ENCODE results near the gene HLA-DQB2.
A peak's percentile ranks its signal among the peaks of the same experiment; 100 is the strongest.

- TF ChIP-seq CTCF (conservative IDR thresholded peaks at IDR 0.05) (peak; percentile 77), ZFX (IDR thresholded peaks at IDR 0.05) (no peak)
Observed at GRCh38 chr6:32785781-32786533, 22.6 kb upstream of the HLA-DQB2 start.

Data from C4-2B (cell line).